Activated CD4-positive, alpha-beta memory T cell treated with anti-CD3 and anti-CD28 coated beads, Interleukin-2, amount 10 ng/mL, durations not matched to agents 7 days and 5 days (primary cell): ENCODE results near the gene DAP. TPM values are rescaled to one million over a fixed set of nuclear protein-coding genes. Genes with fewer than 3 reads are reported as not detected.
"Not testable (repeated sequence)": the region's sequence is repeated elsewhere in the genome, so short reads cannot be mapped to it uniquely, and the experiment has no call there.

Experiments
- CTCF ChIA-PET: fragments of 350-600 bp; sonication (Branson Sonifier 250); formaldehyde crosslinking; loops from one replicate; lab custom pipeline; 2021; ENCODE audit warnings: antibody characterized with exemption, inconsistent platforms; lab: Charles Lee
- POLR2A ChIA-PET: fragments of 350-600 bp; sonication (Branson Sonifier 250); formaldehyde crosslinking; loops from one replicate; lab custom pipeline; 2021; ENCODE audit warnings: antibody characterized with exemption; lab: Charles Lee
- DNase-seq: peaks from one replicate; pipeline ENCODE4 v3.0.0-alpha.2; 2020
- H3K27ac Mint-ChIP-seq: one replicate; pipeline ENCODE4 v1.8.0; 2021; ENCODE audit warnings: mild to moderate bottlenecking, mixed read lengths
- H3K27me3 Mint-ChIP-seq: one replicate; pipeline ENCODE4 v1.8.0; 2021; ENCODE audit warnings: mixed read lengths
- H3K36me3 Mint-ChIP-seq: one replicate; pipeline ENCODE4 v1.8.0; 2021; ENCODE audit warnings: low read depth, mixed read lengths
- H3K4me1 Mint-ChIP-seq: one replicate; pipeline ENCODE4 v1.8.0; 2021; ENCODE audit warnings: mixed read lengths
- H3K4me3 Mint-ChIP-seq: one replicate; pipeline ENCODE4 v1.8.0; 2021; ENCODE audit warnings: mild to moderate bottlenecking, mixed read lengths
- H3K9me3 Mint-ChIP-seq: one replicate; pipeline ENCODE4 v1.8.0; 2021; ENCODE audit warnings: mixed read lengths
- total RNA-seq, 2 experiments: library from RNA; stranded (reverse); gene quantifications; one replicate each; pipeline ENCODE4 v1.2.3, GENCODE V29; 2021

The DAP gene
- total RNA-seq, 2 experiments from 2014 or later: 51.0 to 53.7 TPM

DNA sequence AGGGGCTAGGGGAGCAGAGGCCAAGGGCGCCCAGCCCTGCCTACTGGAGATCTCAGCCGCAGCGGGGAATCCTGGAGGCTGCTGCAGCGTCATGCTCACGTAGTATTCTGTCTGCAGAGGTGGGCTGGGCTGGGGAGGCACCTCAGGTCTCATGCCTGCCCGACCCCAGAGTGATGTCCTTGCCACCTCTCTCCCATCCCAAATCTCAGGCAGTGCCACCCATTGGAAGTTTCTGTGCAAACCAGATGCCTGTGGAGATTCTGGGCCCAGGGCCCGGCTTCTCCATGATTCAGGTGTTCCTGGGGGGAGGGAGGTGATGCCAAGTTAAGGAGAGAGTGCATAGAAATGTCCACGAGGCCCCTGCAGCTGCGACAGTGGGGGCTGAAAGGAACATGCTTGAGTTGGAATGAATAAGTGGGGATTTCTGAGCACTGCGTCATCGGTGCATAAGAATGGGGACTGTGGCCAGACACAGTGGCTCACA lies 125.1 kb downstream of the DAP start:
- Mint-ChIP-seq H3K4me1 (peaks cover 71% of the 10 kb centered on the region), H3K9me3 (peaks cover 12% of the 10 kb centered on the region), H3K27ac (peak overlapping the region; percentile 97), H3K4me3 (peak overlapping the region; percentile 69), H3K36me3 (peaks cover 32% of the 10 kb centered on the region), H3K27me3 (no peaks in the 10 kb centered on the region)
- ChIA-PET POLR2A (interaction anchor here (0.6 to 2.1 kb wide), 8 partner anchors 10 to 385 kb away, joined by 3 to 16 read pairs (median 4); partner anchors contain the start of genes CCT5 and MARCHF6), CTCF (interaction anchor here (0.8 to 3.7 kb wide), 4 partner anchors 8 to 188 kb away, joined by 3 to 25 read pairs (median 4); no protein-coding TSS in a partner anchor)
- DNase-seq: no peak

DNA sequence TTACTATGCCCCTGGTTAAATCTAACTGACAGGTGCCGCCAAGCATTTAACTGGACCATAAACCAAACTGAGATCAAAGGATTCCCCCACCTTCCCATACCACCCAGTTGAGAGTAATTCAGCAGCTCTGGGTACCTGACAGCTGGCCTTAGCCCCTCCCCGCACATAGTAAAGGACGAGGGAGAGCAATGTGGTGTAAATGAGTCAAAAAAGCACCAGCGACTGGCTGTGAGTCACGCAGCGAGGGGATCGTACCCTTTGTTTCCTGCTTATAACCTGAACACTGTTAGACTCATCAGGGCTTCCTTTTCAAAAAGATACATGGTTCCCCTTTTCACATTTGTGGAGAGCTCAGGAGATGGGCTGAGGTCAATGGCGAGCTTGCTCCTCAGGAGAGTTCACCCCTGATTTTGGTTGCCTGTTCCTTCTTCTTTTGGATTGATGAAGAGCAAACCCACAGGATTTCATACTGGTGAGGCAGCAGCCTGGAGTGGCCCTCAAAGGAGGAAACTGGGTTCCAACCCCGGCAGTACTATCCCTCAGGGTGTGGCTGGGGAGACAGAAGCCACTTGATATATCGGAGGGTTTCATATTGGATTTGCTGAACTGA lies 125.7 kb downstream of the DAP start:
- ChIA-PET CTCF (interaction anchor here (0.8 to 3.7 kb wide), 5 partner anchors 8 to 282 kb away, joined by 3 to 25 read pairs (median 4); partner anchors contain the start of gene MARCHF6), POLR2A (interaction anchor here (0.6 to 2.1 kb wide), 12 partner anchors 9 to 385 kb away, joined by 3 to 16 read pairs (median 4); partner anchors contain the start of genes CCT5 and MARCHF6)
- Mint-ChIP-seq H3K4me1 (peaks cover 74% of the 10 kb centered on the region), H3K36me3 (peaks cover 26% of the 10 kb centered on the region), H3K27me3 (no peaks in the 10 kb centered on the region), H3K9me3 (peaks cover 12% of the 10 kb centered on the region), H3K27ac (peak overlapping the region; percentile 97), H3K4me3 (peak overlapping the region; percentile 69)
- peak; percentile 87 for DNase-seq

GRCh38 chr5:10634562-10634961 lies 126.5 kb downstream of the DAP start:
- no peak overlapping the region for H3K4me3 Mint-ChIP-seq
- peaks cover 78% of the 10 kb centered on the region for H3K4me1 Mint-ChIP-seq
- no peaks in the 10 kb centered on the region for H3K27me3 Mint-ChIP-seq
- DNase-seq: no peak
- H3K9me3 Mint-ChIP-seq: peaks cover 6% of the 10 kb centered on the region
- ChIA-PET CTCF (interaction anchor here (0.8 to 3.7 kb wide), 5 partner anchors 7 to 281 kb away, joined by 3 to 25 read pairs (median 4); partner anchors contain the start of gene MARCHF6), POLR2A (interaction anchor here (0.9 to 3.4 kb wide), 9 partner anchors 11 to 384 kb away, joined by 3 to 16 read pairs (median 6); partner anchors contain the start of genes ATPSCKMT, CCT5 and MARCHF6)
- peaks cover 23% of the 10 kb centered on the region for H3K36me3 Mint-ChIP-seq
- peak overlapping the region; percentile 97 for H3K27ac Mint-ChIP-seq

DNA sequence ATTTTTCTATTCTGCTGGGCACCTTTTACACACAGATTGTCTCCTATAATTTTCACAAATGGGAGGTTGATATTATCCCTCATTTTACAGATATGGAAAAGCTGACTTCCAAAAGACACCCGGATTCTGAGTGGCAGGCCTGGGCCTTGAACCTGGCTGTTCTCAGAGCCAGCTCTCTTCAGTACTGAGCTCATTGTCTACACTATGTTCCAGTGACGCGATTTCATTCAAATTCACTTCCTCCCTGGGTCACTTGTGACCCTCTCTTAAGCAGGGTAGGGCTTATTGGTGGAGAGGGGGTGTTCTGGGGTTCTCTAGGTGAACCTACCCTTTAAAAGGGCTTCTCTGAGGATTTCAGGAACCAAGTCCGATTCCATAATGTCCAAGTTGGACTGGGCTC lies 127.0 kb downstream of the DAP start:
- H3K9me3 Mint-ChIP-seq: peaks cover 6% of the 10 kb centered on the region

GRCh38 chr5:10633271-10634049 lies 127.6 kb downstream of the DAP start:
- ChIA-PET POLR2A (interaction anchor here (0.7 to 3.4 kb wide), 6 partner anchors 12 to 383 kb away, joined by 3 to 16 read pairs (median 8); partner anchors contain the start of genes ATPSCKMT, CCT5 and MARCHF6), CTCF (interaction anchor here (1.3 to 2.3 kb wide), 5 partner anchors 56 to 349 kb away, joined by 3 to 8 read pairs (median 5); no protein-coding TSS in a partner anchor)
- peak; percentile 74 for DNase-seq
- Mint-ChIP-seq H3K36me3 (peaks cover 21% of the 10 kb centered on the region), H3K4me1 (peaks cover 85% of the 10 kb centered on the region), H3K27me3 (no peaks in the 10 kb centered on the region), H3K27ac (peak overlapping the region; percentile 97), H3K9me3 (peaks cover 3% of the 10 kb centered on the region), H3K4me3 (peak overlapping the region; percentile 63)

More for the DNA sequence above, 127.0 kb downstream of the DAP start:
- peaks cover 25% of the 10 kb centered on the region for H3K36me3 Mint-ChIP-seq
- DNase-seq: no peak
- ChIA-PET CTCF (interaction anchor here (1.3 to 1.5 kb wide), 3 partner anchors 145 to 350 kb away, joined by 3 to 5 read pairs (median 4); no protein-coding TSS in a partner anchor), POLR2A (interaction anchor here (0.7 to 3.4 kb wide), 6 partner anchors 11 to 384 kb away, joined by 3 to 16 read pairs (median 8); partner anchors contain the start of genes ATPSCKMT, CCT5 and MARCHF6)
- peak overlapping the region; percentile 97 for H3K27ac Mint-ChIP-seq
- peaks cover 82% of the 10 kb centered on the region for H3K4me1 Mint-ChIP-seq
- no peaks in the 10 kb centered on the region for H3K27me3 Mint-ChIP-seq
- H3K4me3 Mint-ChIP-seq: peak overlapping the region; percentile 63

GRCh38 chr5:10632110-10632761 lies 128.8 kb downstream of the DAP start:
- Mint-ChIP-seq H3K27ac (peak overlapping the region; percentile 97), H3K9me3 (no peaks in the 10 kb centered on the region), H3K36me3 (peaks cover 11% of the 10 kb centered on the region), H3K4me1 (peaks cover 88% of the 10 kb centered on the region), H3K4me3 (peak overlapping the region; percentile 66), H3K27me3 (no peaks in the 10 kb centered on the region)
- peak; percentile 71 for DNase-seq
- POLR2A ChIA-PET: interaction anchor here (0.8 to 3.4 kb wide), 5 partner anchors 38 to 382 kb away, joined by 3 to 12 read pairs (median 5); partner anchors contain the start of genes ATPSCKMT, CCT5, DAP and MARCHF6
- CTCF ChIA-PET: interaction anchor here (1.0 to 2.3 kb wide), 3 partner anchors 12 to 179 kb away, joined by 3 to 8 read pairs (median 6); no protein-coding TSS in a partner anchor

GRCh38 chr5:10631316-10631996 lies 129.6 kb downstream of the DAP start:
- ChIA-PET CTCF (interaction anchor here (1.0 to 2.3 kb wide), 2 partner anchors 12 to 179 kb away, joined by 3 to 8 read pairs; no protein-coding TSS in a partner anchor), POLR2A (interaction anchor here (1.1 to 3.4 kb wide), 4 partner anchors 129 to 381 kb away, joined by 3 to 12 read pairs (median 6); partner anchors contain the start of genes ATPSCKMT, CCT5, DAP and MARCHF6)
- Mint-ChIP-seq H3K4me1 (peaks cover 88% of the 10 kb centered on the region), H3K9me3 (no peaks in the 10 kb centered on the region), H3K27me3 (no peaks in the 10 kb centered on the region), H3K27ac (peak overlapping the region; percentile 97), H3K36me3 (peaks cover 11% of the 10 kb centered on the region), H3K4me3 (peak overlapping the region; percentile 66)
- no peak for DNase-seq

- H3K9me3 Mint-ChIP-seq, H3K27me3 Mint-ChIP-seq, H3K4me3 Mint-ChIP-seq, POLR2A ChIA-PET, DNase-seq: not testable (repeated sequence)
- Mint-ChIP-seq H3K4me1 (peaks cover 85% of the 10 kb centered on the region), H3K36me3 (peaks cover 11% of the 10 kb centered on the region), H3K27ac (peak overlapping the region; percentile 0)
- CTCF ChIA-PET: interaction anchor here (5.2 kb wide), 1 partner anchor 178 kb away, joined by 118 read pairs; no protein-coding TSS in a partner anchor
Measured at GRCh38 chr5:10630744-10631143, 130.3 kb downstream of the DAP start.

DNA sequence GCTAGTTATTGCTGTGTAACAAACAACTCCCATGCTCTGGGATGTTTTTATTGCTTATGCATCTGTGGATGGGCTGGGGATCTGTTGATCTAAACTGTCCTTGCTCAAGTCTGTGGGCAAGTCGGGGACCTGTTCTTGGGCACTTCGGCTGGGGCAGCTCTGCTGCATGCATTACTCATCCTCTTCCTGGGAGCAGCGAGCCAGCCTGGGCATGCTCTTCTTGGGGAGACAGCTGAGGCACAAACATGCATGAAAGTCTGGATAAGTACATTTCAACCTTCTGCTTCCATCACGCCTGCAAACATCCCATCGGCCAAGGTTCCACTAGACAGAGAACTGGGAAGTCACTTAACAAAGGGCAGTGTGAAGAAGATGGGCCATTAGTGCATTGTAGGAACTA lies 130.9 kb downstream of the DAP start:
- DNase-seq: no peak
- Mint-ChIP-seq H3K36me3 (peaks cover 14% of the 10 kb centered on the region), H3K4me3 (no peak overlapping the region), H3K27me3 (no peaks in the 10 kb centered on the region), H3K9me3 (no peaks in the 10 kb centered on the region), H3K4me1 (peaks cover 78% of the 10 kb centered on the region), H3K27ac (no peak overlapping the region)
- CTCF ChIA-PET: interaction anchor here (1.1 to 5.2 kb wide), 5 partner anchors 59 to 346 kb away, joined by 3 to 118 read pairs (median 5); no protein-coding TSS in a partner anchor
- POLR2A ChIA-PET: interaction anchor here (1.0 kb wide), 1 partner anchor 66 kb away, joined by 3 read pairs; the partner anchor contains the start of gene ANKRD33B

- ChIA-PET CTCF (interaction anchor here (0.8 to 5.2 kb wide), 6 partner anchors 54 to 346 kb away, joined by 3 to 118 read pairs (median 4); no protein-coding TSS in a partner anchor), POLR2A (interaction anchor here (1.0 kb wide), 1 partner anchor 66 kb away, joined by 3 read pairs; the partner anchor contains the start of gene ANKRD33B)
- H3K27me3 Mint-ChIP-seq: no peaks in the 10 kb centered on the region
- H3K27ac Mint-ChIP-seq: no peak overlapping the region
- H3K36me3 Mint-ChIP-seq: peaks cover 14% of the 10 kb centered on the region
- no peaks in the 10 kb centered on the region for H3K9me3 Mint-ChIP-seq
- peaks cover 74% of the 10 kb centered on the region for H3K4me1 Mint-ChIP-seq
- no peak for DNase-seq
- no peak overlapping the region for H3K4me3 Mint-ChIP-seq
Measured at GRCh38 chr5:10629682-10630081, 131.4 kb downstream of the DAP start.
